Fibroblast of skin of right quadriceps (primary cell): Measurements from ENCODE around the gene OTOL1.
A peak's percentile ranks its signal among the peaks of the same experiment; 100 is the strongest.
"Not testable (repeated sequence)": the region's sequence is repeated elsewhere in the genome, so short reads cannot be mapped to it uniquely, and the experiment has no call there.

Experiments used
- DNase-seq: peaks from one replicate; pipeline ENCODE4 v3.0.0-alpha.2; 2013

Gene OTOL1

DNA sequence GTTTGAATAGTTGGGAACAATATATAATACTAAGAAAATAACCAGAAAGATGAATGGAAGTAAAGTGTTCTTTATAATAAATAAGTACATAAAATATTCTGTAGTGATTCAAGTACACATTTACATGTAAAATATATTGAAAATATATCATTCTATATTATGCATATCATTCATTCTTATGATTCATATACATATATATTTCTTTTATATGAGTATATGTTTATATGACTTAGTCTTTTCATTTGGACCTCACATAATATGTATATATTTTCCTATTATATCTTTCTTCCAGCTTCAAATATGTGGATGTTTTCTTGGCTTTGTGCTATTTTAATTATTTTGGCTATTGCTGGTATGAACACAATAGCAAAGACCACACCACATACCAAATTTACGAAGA lies at the start of gene OTOL1:
Gene OTOL1, plus strand, starts transcription at position 301 of the 400 bp plus-strand sequence. Its CDS starts 0 bp downstream, at position 301.
- DNase-seq = no peak

DNA sequence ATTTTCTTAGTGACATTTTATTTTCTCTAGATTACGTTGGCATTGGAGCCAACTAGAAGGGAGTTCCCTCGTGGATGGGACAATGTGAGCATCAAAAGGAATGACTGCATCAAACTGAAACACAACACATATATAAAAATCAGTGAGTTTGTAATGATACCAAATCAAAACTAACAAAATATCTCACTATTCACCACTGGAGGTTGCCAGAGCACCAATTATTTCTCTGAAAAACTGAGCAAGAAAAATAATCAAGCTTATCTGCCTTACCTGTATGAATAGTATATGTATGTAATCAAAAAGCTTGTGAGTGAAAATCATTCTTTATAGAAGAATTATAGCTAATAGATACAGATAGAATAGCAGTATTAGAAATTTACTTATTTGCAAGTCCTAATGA lies 46.8 kb upstream of the OTOL1 start:
- DNase-seq = no peak

DNA sequence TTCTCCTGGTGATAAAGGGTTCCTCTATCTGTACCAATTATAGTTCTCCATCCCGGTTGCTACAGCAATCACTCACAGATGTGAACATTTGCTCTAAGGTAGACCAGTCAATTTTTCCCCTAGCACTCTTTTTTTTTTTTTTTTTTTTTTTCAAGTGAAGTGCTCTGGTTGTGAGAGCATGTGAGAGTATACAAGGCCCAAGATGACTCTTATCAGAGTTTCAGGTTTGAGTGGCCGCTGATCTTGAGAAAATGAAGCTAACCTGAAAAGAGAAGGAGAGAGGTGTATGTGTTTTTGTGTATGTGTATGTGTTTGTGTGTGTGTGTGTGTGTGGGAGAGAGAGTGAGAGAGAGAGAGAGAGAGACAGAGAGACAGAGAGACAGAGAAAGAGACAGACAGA lies 44.4 kb upstream of the OTOL1 start:
- no peak for DNase-seq

DNA sequence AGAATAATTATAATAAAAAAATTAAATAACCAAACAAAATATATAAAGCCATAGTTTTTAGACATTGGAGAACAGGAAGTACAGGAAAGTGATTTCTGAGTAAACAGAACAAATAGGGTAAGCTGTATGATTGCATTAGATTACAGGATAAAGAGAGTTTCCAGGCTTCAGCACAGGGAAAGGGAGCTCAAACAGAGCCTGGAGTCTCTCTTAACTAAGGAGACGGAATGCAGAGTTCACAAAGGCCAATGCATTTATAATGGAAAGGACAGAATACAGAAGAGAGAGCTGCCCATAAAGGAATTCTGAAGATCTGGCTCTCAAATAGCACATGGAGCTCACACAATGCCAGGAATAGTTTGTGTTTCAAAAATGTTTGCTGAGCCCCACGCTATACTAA lies 42.0 kb upstream of the OTOL1 start:
- no peak for DNase-seq

DNA sequence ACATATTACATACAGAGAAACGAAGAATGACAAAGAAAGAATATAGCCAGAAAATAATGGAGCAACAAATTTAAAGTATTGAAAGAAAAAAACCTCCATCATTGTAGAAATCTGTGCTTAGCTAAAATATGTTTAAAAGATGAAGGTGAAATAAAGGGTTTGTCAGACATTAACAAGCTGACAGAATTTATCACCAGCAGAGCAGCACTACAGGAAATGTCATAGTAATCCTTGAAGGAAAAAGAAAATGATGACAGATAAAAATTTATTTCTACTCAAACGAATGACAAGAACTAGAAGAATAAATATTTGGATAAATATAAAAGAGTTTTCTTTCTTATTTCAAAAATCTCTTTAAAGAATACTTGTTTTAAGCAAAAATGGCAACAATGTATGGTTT lies 40.6 kb upstream of the OTOL1 start:
- no peak for DNase-seq

DNA sequence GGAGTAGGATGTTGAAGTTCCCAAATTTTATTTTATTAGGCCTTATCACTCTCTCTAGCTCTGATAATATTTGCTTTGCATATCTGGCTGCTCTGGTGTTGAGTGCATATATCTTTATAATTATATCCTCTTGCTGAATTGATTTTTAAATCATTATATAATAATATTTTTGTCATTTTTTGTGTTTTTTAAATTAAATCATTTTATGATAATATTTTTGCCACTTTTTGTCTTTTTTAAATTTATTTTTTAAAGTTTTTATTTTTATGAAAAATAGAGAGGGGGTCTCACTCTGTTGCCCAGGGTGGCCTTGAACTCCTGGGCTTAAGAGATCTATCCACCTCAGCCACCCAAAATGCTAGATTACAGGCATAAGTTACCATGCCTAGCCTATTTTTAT lies 34.5 kb upstream of the OTOL1 start:
- DNase-seq = no peak

DNA sequence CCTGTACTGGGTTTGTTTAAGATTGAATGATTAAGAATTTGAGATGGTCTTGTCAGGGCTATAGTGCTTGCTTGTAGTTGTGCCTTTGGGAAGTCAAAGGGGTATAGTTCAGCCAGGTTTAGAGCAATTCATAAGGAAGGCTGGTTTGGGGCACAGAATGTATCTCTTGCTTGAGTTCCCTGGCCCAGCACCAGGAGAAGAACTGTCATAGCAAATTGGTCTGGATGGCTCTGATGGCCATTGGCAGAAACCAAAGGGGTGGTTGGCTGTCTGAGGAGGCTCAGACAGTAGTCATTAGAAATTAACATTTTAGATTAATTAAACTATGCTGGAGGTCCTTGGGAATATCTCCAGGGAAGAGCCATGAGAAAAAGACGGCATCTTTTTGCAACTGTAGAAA lies 25.4 kb upstream of the OTOL1 start:
- DNase-seq = no peak

DNA sequence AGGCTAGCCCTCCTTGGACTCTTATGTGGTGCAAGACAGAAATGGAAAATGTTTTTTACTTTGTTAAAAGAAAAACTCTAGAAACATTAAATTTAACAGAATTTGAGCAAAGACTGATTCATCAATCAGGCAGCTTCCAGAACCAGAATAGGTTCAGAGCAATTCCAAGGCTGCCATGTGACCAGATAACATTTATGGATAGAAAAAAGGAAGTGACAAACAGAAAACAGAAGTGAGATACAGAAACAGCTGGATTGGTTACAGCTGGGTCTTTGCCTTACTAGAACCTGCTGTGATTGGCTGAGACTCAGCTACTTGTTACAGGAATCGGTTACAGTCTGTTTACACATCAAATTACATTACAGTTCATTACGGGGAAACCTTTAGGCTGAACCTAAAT lies 22.5 kb upstream of the OTOL1 start:
- DNase-seq = no peak

DNA sequence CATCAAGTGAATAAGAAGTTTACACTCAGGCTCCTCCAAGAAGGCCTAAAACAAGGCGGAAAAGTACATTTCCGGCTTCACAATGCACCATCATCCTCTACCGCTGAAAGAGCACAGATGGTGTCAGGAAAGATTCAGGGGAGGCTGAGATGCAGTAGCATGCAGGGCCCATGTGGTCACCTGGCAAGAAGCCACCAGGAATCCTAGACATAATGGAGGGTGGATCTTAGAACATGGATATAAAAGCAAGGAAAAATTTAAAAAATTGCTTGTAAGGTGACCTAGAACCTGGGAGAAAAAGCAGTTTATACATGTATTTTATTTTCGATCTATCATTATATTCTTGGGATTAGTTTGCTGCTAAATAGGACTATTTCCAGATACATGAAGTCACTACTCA lies 21.9 kb upstream of the OTOL1 start:
- DNase-seq = no peak

DNA sequence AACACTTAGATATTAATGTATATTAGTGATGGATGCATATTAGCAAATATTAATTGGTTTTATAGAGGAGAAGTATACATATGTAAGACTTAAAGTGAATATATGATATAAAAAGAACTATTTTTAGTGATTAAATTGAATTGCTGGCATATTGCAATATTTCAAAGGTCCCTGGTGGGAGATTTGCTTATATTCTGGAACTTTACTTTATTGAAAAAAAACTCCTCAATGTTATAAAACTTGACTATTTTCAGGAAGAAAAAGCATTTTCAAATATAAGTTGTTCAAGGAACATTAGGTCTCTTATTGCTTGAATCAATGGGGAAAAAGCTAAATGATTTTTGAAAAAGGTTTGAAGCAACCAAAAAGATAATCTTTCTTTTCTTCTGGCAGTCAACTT lies 21.4 kb upstream of the OTOL1 start:
- DNase-seq = no peak

DNA sequence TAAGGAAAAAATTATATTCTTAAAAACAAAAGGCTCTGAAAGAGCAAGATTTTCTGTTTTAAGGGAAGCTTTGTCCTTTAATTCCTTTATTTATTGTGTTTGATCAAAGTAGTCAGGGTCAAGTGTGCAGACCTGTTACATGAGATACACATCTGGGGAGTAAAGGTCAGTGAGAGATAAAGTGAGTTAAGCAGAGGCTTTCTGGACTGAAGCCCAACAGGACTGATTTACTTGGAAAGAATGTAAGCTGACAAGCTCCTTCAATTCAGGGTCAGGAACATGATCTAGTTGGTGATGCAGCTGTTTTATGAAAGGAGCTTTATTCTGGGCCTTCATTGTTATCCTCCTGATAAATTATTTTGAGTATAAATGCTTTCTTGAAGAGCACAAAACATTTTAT lies 20.7 kb upstream of the OTOL1 start:
- no peak for DNase-seq

DNA sequence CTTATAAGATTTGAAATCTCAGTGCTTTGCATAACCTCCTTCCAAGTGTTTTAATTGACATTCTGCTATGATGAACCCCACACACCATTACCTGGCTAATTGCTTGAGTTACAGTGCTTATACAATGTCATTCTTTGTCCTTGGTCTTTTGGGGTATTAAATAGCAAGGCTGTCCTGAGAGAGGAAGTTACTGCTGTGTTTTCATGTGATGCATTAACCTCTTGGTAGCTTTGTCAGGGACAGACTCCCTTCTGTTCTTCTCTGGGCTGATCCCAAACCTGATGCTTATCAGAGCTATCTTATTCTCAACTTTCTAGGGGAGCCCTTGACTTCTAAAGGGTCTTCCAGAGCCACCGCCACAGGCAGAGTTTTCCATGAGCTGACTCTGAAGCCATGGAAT lies 12.4 kb upstream of the OTOL1 start:
- no peak for DNase-seq

DNA sequence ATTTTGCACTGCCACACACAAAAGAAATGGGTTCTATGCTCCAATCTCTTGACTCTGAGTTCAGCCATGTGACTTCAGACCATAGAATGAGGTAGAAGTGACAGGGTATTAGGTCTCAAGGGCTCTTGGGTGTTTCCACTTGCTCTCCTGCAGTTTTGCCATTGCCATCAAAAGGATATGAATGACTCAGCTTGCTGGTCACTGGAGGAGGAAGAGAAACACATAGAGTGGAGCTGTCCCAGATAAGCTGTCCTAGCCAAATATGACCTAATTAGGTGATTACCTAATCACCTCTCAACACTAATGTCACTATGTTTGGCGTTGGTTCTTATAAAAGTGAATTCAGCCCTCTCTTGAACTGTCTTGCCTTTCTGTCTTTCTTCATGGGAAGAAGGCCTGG lies 8.3 kb upstream of the OTOL1 start:
- not testable (repeated sequence) for DNase-seq

DNA sequence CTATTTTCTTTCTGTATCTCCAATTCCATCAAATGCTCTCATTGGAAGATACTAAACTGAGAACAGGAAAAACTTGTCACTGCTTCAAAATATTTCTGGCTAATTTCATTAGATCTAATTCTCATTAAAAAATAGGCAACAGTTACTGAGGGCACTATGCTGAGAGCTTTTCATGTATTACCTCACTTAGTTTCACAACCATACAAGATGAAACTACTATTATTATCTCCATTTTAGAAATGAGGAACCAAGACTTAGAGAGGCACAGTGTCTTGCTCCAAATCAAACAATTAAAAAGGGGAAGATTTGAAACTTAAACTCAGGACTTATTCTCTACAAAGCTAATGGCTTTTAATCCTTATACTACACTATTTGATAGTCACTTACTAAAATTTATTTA lies 7.2 kb upstream of the OTOL1 start:
- no peak for DNase-seq

DNA sequence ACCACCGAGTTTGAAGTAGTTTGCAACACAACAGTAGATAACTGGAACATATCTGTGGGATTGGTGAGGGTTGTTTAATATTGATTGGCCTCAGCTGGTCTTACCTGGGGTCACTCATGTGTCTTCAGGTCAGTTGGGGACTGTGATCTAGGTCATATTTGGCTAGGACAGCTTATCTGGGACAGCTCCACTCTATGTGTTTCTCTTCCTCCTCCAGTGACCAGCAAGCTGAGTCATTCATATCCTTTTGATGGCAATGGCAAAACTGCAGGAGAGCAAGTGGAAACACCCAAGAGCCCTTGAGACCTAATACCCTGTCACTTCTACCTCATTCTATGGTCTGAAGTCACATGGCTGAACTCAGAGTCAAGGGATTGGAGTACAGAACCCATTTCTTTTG lies 5.8 kb upstream of the OTOL1 start:
- not testable (repeated sequence) for DNase-seq

DNA sequence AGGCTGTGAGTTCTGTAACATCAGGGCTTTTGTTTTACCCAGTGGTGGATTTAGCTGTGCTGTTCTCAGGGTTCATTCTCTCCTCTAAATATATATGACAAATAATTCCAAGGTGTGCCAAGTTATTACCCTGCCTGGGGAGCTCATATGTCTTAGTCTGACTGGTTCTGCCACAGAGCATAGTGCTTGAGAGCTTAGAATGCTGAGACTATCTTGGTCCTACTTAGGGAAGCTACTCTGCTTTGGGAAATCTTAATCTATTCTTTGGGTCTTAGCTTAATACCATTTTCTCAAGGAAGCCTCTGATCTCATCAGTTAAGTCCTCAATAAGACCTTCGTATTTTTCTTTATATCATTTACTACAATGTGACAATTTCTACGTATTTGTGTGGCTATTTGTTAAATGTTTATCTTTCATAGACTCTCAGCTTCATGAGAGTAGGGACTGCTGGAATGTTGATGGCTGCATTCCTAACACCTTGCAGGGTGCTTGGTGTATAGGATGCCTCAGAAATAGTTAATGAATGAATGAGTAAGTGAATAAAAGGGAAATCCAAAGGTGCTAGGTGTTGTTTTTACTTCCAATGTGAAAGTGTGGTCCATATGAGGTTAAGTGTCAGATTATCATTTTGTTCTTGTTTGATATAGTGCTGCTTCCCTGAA lies 1.8 kb downstream of the OTOL1 start:
- no peak for DNase-seq

DNA sequence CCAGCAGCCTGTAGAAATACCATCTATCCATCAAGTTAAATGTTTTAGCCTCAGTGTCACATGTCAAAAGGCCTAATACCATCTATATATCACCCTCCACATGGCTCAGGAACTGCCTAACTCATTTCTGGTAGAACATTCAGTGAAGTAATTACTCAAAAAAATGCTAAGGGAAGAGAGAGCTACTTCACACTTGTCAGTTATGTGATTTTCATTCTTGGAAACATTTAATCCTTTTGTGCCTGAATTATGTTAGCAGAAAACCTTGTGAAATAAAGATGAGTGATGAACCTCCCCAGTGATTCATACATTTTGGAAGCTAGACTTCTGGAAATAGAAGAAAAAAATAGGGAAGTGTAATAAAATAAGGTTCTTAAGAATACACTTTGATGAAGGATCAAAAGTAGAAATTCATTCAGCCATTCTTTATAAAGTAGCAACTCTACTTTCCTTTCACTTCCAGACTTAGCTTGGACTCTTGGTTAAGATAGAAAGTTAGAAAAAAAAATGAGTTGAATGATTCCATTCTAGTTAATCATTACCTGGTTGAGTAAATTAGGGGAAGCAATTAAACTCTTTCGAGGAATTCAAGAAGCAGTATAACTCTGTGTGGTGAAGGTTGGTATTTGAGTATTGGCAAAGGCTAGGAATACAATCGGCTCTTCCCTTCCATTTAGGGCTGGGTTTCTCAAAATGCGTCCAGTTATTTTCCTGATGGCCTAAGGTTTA lies 3.6 kb downstream of the OTOL1 start:
- DNase-seq = peak; percentile 8

DNA sequence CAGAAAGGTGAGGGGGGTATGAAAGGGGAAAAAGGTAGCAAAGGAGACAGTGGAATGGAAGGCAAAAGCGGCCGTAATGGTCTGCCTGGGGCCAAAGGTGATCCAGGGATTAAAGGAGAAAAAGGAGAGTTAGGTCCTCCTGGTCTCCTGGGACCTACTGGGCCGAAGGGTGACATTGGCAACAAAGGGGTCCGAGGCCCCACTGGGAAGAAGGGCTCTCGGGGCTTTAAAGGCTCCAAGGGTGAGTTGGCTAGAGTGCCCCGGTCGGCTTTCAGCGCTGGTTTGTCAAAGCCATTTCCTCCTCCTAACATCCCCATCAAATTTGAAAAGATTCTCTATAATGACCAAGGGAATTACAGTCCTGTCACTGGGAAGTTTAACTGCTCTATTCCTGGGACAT lies 6.7 kb downstream of the OTOL1 start:
- no peak for DNase-seq

DNA sequence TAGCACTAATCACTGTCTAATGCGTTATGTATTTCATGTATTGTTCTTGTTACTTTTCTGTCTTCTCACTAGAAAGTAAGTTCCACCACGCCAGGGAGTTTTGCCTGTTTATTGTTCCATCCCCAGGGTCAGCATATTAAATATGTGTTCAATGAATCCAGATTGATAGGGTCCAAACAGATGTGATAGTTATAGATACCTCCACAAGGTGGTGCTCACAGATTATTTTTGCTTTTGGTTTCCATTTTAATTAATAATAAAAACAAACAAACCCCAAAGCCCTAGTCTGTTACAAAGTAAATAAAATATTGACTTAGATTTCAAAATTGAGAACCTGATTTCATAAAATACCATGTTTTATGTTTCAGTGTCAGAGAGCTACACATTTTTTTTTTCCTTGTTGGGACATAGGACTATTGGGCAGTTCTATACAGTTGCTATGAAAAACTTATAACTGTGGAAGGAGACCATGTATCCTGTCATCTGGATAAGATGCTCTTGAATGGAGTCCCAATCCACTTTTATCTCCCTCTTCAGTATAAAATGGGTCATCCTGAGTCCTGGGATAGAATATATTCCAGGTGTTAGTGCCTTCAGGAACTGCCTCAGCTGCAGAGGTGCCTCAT lies 12.4 kb downstream of the OTOL1 start:
- peak; percentile 3 for DNase-seq

DNA sequence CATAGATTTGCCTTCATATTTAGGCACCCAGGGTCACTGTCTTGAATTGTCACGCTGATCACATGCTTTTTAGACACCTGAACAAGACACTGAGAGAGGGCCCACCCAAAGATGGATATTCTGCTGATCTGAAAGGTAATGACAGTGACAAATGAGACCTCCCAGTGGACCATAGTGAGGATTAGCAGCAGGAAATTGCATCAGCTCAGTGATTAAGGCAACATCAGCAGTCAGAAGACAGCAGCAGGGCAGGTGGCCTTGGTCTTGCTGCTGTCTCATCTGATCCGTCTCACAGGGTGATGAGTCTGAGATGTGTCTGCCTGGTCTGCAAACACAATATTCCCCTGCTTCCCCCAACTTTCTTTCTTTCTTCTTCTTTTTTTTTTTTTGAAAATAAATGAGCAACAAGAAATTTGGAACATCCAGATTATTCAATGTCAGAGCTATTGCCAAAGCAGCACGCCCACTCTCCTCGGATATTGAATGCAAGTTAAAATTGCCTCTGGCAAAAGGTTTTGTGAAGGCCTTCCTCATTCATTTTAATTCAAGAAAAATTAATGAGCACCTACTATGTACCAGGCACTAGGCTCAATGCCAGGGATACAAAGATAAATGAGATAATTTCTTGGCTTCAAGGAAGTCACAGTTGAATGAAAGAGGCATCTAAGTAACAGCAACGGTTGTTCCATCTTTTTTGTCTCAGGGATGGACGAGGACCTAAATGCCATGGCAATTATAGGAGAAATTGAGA lies 14.1 kb downstream of the OTOL1 start:
- DNase-seq = no peak

DNA sequence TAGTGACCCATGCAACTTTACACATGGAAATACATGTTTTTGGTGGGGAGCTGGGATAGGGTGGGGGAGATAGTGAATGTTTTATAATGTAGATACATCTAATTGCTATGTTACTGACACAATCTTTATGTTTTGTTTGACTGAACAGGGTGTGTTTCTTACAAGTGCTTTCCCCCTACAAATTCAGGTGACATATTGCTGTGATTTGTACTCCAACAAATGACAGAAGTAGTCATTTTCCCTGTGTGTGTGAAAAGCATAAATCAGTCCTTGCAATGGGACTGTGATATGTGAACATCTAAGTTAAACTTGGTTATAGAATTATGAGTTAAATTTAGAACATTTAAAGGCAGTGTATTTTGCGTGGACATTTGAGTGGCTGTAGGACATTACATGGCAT lies 27.3 kb downstream of the OTOL1 start:
- DNase-seq = no peak

DNA sequence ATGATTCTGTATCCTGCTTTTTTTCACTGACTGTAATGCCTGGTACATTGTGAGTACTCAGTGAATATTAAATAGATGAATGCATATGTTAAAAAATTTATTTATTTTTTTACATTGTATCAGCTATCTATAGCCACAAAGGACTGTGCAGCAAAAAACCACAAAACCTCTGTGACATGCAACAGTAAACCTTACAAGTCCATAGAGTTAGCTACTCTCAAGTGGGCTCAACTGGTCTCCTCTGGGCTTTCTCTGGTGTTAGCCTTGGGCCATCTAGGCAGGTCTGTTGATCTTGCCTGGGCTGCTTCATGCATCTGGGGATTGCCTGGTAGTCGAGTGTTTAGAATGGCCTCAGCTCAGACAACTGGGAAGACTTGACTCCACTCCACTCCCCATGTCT lies 35.3 kb downstream of the OTOL1 start:
- DNase-seq = no peak

DNA sequence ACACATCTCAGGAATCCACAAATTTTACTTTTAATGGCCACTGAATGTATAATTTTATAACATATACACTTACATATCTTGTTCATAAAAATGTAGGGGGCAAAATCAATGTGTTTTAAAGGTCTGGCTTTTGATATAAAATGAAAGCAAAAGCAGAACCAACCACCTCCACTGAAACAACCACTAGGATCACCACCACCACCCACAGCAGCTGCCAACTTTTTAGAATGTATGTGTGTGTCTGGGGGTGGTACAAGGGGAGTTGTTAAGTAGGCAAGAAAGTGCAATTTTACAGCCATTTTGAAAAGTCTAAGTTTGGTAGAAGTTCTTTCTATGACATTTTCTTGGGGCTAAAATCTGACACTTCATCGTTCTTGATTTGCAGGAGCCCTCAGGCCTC lies 44.0 kb downstream of the OTOL1 start:
- no peak for DNase-seq

DNA sequence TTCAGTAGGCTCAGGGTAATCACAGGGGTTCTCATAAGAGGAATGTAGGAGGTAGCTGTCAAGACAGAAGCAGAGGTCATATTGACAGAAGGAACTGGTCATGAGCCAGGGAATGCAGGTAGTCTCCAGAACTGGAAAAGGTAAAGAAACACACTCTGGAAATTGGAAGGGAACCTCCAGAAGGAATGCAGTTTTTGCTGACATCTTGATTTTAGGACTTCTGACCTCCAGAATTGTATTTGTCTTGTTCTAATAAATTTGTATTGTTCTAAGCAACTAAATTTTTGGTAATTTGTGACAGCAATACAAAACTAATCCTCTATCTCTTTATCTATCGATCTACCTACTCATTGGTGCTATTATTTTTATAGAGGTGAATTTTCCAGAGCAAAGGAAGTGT lies 49.2 kb downstream of the OTOL1 start:
- no peak for DNase-seq
